HepG2 (cell line): ENCODE measurements around the gene NPB. TPM values are rescaled to one million over a fixed set of nuclear protein-coding genes. Genes with fewer than 3 reads are reported as not detected.

Source experiments
- AGO1 ChIP-seq: fragments of 200-400 bp; formaldehyde crosslinking; IDR thresholded peaks from 2 replicates; pipeline ENCODE4 v1.6.1; 2017; ENCODE audit warnings: mild to moderate bottlenecking, low read depth, low read length, moderate library complexity; ENCODE audit not compliant: poor library complexity, severe bottlenecking
- ATF7-NPFF ChIP-seq: sonication (generic); formaldehyde crosslinking; IDR thresholded peaks from 2 replicates; pipeline ENCODE4 v1.8.1; 2023; ENCODE audit warnings: mild to moderate bottlenecking, low read depth, missing genetic modification reagents, moderate library complexity
- CAMTA2 ChIP-seq: sonication (generic); formaldehyde crosslinking; IDR thresholded peaks from 2 replicates; pipeline ENCODE4 v1.4.0; 2020; ENCODE audit warnings: mild to moderate bottlenecking, missing genetic modification reagents, borderline replicate concordance
- CC2D1A ChIP-seq: sonication (generic); formaldehyde crosslinking; IDR thresholded peaks from 2 replicates; pipeline ENCODE4 v1.8.1; 2023; ENCODE audit warnings: mild to moderate bottlenecking, missing genetic modification reagents
- GATA4 ChIP-seq: sonication (generic); IDR thresholded peaks from 2 replicates; pipeline ENCODE4 v1.6.1; 2016; ENCODE audit warnings: antibody characterized with exemption, low read depth, borderline replicate concordance
- IKZF1 ChIP-seq: fragments of 450-650 bp; IDR thresholded peaks from 2 replicates; pipeline ENCODE4 v1.7.1; 2016
- KDM5A ChIP-seq: fragments of 200-600 bp; sonication (generic); IDR thresholded peaks from 2 replicates; pipeline ENCODE4 v1.7.0; 2018; ENCODE audit warnings: antibody characterized with exemption, mild to moderate bottlenecking, low read length, borderline replicate concordance
- KLF11 ChIP-seq: IDR thresholded peaks from 2 replicates; pipeline ENCODE4 v1.6.1; 2016; ENCODE audit warnings: missing compliant biosample characterization
- KLF15 ChIP-seq: sonication (generic); formaldehyde crosslinking; IDR thresholded peaks from 2 replicates; pipeline ENCODE4 v1.8.1; 2023; ENCODE audit warnings: borderline replicate concordance, mild to moderate bottlenecking, inconsistent platforms, missing genetic modification reagents, mixed read lengths
- MAFF ChIP-seq: IDR thresholded peaks from 2 replicates; pipeline ENCODE4 v1.6.1; 2011; ENCODE audit warnings: low read depth, low read length, improper control_type of control experiment
- SMAD9 ChIP-seq: sonication (generic); formaldehyde crosslinking; IDR thresholded peaks from 2 replicates; pipeline ENCODE4 v1.5.1; 2020; ENCODE audit warnings: mild to moderate bottlenecking, missing genetic modification reagents
- ZFX ChIP-seq: sonication (generic); formaldehyde crosslinking; IDR thresholded peaks from 2 replicates; pipeline ENCODE4 v1.4.0; 2020; ENCODE audit warnings: mild to moderate bottlenecking, low read depth, missing genetic modification reagents, moderate library complexity
- ZKSCAN8 ChIP-seq: IDR thresholded peaks from 2 replicates; pipeline ENCODE4 v1.6.1; 2016; ENCODE audit warnings: borderline replicate concordance, missing genetic modification reagents, missing compliant biosample characterization
- ZNF44 ChIP-seq: sonication (generic); formaldehyde crosslinking; IDR thresholded peaks from 2 replicates; pipeline ENCODE4 v1.5.1; 2020; ENCODE audit warnings: mild to moderate bottlenecking, missing genetic modification reagents
- ZNF556 ChIP-seq: sonication (generic); formaldehyde crosslinking; IDR thresholded peaks from 2 replicates; pipeline ENCODE4 v1.4.0; 2020; ENCODE audit warnings: mild to moderate bottlenecking, missing genetic modification reagents, borderline replicate concordance
- ZNF563 ChIP-seq: sonication (generic); formaldehyde crosslinking; IDR thresholded peaks from 2 replicates; pipeline ENCODE4 v1.8.0; 2022; ENCODE audit warnings: mild to moderate bottlenecking, moderate library complexity, missing genetic modification reagents
- ZNF761 ChIP-seq: sonication (generic); formaldehyde crosslinking; conservative IDR thresholded peaks from 2 replicates; pipeline ENCODE4 v1.4.0; 2020; ENCODE audit warnings: mild to moderate bottlenecking, missing genetic modification reagents
- ZSCAN31 ChIP-seq: sonication (generic); formaldehyde crosslinking; IDR thresholded peaks from 2 replicates; pipeline ENCODE4 v1.5.0; 2020; ENCODE audit warnings: low read depth, mild to moderate bottlenecking, missing genetic modification reagents
- polyA plus RNA-seq, 8 experiments: library from polyadenylated mRNA; depleted of rRNA in 3 of 8; stranded (reverse) in 7 of 8; unstranded in 1 of 8; fragments of >200 nt; fragmentation: Illumina TruSeq in 4 of 8; extraction: Trizol in 4 of 8; gene quantifications; 2 replicates each; pipeline versions ENCODE4 v1.2.1 to v1.2.3, GENCODE V29; 2011 to 2016; ENCODE audit warnings: low read depth in 4 of 8, missing spikeins in 1 of 8, mixed read lengths in 1 of 8; ENCODE audit not compliant: insufficient read depth in 1 of 8
- total RNA-seq, 5 experiments: library from RNA; depleted of rRNA; stranded (reverse); fragments of >200 nt; fragmentation: Illumina TruSeq; extraction: Trizol; gene quantifications; 2 replicates each; pipeline ENCODE4 v1.2.3, GENCODE V29; 2016; ENCODE audit warnings: low read depth in 1 of 5
- TF ChIP-seq, protein P1 (sequence below): IDR thresholded peaks from 2 replicates; pipeline ENCODE4 v1.6.1; 2016; ENCODE audit warnings: missing biosample characterization, missing genetic modification reagents, low read depth
- TF ChIP-seq, protein P2 (sequence below): sonication (generic); formaldehyde crosslinking; IDR thresholded peaks from 2 replicates; pipeline ENCODE4 v1.5.1; 2020; ENCODE audit warnings: missing genetic modification reagents, mild to moderate bottlenecking, borderline replicate concordance
- TF ChIP-seq, protein P3 (sequence below): sonication (generic); formaldehyde crosslinking; IDR thresholded peaks from 2 replicates; pipeline ENCODE4 v1.4.0; 2020; ENCODE audit warnings: missing genetic modification reagents
- TF ChIP-seq, protein P4 (sequence below): IDR thresholded peaks from 2 replicates; pipeline ENCODE4 v1.6.1; 2016; ENCODE audit warnings: low read depth, borderline replicate concordance
- TF ChIP-seq, protein P5 (sequence below): sonication (generic); formaldehyde crosslinking; IDR thresholded peaks from 2 replicates; pipeline ENCODE4 v1.8.1; 2023; ENCODE audit warnings: mild to moderate bottlenecking, missing genetic modification reagents

The NPB gene
- total and polyA plus RNA-seq, 2 of the 13 experiments (the other 11 are each of a cell fraction or from before 2014, with no cell fraction given), result 0.11 to 0.93 TPM

DNA sequence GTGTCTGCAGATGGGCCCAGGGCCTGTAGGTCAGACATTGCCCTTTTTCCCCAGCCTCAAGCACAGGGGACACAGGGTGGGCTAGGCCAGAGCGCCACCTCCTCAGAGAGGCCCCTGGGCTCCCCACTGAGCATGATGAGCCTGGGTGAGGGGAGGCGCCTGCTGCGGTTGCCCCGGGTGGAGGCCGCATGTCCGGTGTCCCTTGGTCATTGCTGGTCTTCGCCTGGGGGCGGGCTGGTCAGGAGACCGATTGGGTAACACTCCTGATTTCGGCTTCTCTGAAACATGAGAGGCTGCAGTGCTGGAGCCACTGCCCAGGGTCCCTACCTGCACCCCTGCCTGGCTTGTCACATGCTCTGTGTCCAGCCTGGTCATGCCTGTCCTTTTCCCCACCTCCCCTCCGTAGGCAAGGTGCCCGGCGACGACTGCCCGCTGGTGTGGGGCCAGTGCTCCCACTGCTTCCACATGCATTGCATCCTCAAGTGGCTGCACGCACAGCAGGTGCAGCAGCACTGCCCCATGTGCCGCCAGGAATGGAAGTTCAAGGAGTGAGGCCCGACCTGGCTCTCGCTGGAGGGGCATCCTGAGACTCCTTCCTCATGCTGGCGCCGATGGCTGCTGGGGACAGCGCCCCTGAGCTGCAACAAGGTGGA lies 2.4 kb upstream of the NPB start (continued):
- TF ChIP-seq ZSCAN31 (CRISPR knock-in tag), result no peak
- TF ChIP-seq ZNF44 (CRISPR knock-in tag), result no peak
- TF ChIP-seq IKZF1, result no peak
- no peak for TF ChIP-seq KDM5A
- no peak for TF ChIP-seq ZKSCAN8
- TF ChIP-seq, protein P1, sequence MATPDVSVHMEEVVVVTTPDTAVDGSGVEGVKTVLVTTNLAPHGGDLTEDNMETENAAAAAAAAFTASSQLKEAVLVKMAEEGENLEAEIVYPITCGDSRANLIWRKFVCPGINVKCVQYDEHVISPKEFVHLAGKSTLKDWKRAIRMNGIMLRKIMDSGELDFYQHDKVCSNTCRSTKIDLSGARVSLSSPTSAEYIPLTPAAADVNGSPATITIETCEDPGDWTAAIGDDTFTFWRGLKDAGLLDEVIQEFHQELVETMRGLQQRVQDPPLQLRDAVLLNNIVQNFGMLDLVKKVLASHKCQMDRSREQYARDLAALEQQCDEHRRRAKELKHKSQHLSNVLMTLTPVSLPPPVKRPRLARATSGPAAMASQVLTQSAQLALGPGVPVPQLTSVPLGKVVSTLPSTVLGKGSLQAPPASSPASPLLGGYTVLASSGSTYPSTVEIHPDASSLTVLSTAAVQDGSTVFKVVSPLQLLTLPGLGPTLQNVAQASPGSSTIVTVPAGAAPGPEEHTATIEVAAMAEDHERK, result no peak
- TF ChIP-seq, protein P2, sequence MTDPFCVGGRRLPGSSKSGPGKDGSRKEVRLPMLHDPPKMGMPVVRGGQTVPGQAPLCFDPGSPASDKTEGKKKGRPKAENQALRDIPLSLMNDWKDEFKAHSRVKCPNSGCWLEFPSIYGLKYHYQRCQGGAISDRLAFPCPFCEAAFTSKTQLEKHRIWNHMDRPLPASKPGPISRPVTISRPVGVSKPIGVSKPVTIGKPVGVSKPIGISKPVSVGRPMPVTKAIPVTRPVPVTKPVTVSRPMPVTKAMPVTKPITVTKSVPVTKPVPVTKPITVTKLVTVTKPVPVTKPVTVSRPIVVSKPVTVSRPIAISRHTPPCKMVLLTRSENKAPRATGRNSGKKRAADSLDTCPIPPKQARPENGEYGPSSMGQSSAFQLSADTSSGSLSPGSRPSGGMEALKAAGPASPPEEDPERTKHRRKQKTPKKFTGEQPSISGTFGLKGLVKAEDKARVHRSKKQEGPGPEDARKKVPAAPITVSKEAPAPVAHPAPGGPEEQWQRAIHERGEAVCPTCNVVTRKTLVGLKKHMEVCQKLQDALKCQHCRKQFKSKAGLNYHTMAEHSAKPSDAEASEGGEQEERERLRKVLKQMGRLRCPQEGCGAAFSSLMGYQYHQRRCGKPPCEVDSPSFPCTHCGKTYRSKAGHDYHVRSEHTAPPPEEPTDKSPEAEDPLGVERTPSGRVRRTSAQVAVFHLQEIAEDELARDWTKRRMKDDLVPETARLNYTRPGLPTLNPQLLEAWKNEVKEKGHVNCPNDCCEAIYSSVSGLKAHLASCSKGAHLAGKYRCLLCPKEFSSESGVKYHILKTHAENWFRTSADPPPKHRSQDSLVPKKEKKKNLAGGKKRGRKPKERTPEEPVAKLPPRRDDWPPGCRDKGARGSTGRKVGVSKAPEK (CRISPR knock-in tag), result no peak
- no peak for TF ChIP-seq KLF11 (CRISPR knock-in tag)
- TF ChIP-seq MAFF, result no peak
- TF ChIP-seq, protein P3, sequence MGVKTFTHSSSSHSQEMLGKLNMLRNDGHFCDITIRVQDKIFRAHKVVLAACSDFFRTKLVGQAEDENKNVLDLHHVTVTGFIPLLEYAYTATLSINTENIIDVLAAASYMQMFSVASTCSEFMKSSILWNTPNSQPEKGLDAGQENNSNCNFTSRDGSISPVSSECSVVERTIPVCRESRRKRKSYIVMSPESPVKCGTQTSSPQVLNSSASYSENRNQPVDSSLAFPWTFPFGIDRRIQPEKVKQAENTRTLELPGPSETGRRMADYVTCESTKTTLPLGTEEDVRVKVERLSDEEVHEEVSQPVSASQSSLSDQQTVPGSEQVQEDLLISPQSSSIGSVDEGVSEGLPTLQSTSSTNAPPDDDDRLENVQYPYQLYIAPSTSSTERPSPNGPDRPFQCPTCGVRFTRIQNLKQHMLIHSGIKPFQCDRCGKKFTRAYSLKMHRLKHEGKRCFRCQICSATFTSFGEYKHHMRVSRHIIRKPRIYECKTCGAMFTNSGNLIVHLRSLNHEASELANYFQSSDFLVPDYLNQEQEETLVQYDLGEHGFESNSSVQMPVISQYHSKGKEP (CRISPR knock-in tag), result no peak
- TF ChIP-seq ZNF563 (CRISPR knock-in tag), result 0 out of 2 replicates have a peak, but pooled peaks have one; percentile 43
- no peak for TF ChIP-seq KLF15 (CRISPR knock-in tag)
- TF ChIP-seq AGO1, result peak; percentile 8
- TF ChIP-seq, protein P4, sequence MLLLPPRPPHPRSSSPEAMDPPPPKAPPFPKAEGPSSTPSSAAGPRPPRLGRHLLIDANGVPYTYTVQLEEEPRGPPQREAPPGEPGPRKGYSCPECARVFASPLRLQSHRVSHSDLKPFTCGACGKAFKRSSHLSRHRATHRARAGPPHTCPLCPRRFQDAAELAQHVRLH (CRISPR knock-in tag), result no peak
- TF ChIP-seq GATA4, result no peak
- TF ChIP-seq CAMTA2 (CRISPR knock-in tag), result no peak
- TF ChIP-seq ZNF556 (CRISPR knock-in tag), result no peak
- no peak for TF ChIP-seq SMAD9 (CRISPR knock-in tag)
- TF ChIP-seq, protein P5, sequence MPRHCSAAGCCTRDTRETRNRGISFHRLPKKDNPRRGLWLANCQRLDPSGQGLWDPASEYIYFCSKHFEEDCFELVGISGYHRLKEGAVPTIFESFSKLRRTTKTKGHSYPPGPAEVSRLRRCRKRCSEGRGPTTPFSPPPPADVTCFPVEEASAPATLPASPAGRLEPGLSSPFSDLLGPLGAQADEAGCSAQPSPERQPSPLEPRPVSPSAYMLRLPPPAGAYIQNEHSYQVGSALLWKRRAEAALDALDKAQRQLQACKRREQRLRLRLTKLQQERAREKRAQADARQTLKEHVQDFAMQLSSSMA, result no peak
- no peak for TF ChIP-seq ZNF761 (CRISPR knock-in tag)
- no peak for TF ChIP-seq ATF7-NPFF (CRISPR knock-in tag)
- TF ChIP-seq CC2D1A (CRISPR knock-in tag), result no peak
- 0 out of 2 replicates have a peak, but pooled peaks have one; percentile 5 for TF ChIP-seq ZFX (CRISPR knock-in tag)
